GM12878 (cell line): ENCODE measurements around the gene ASCC1.

Experiments
- CTCF ChIP-seq, 3 experiments: IDR thresholded peaks in 2 of 3; conservative IDR thresholded peaks in 1 of 3; 2 replicates each; pipeline ENCODE4 v1.5.1; 2011; ENCODE audit warnings: low read depth in 3 of 3, low read length in 3 of 3, mild to moderate bottlenecking in 3 of 3, control low read depth in 2 of 3, moderate library complexity in 2 of 3, inconsistent platforms in 1 of 3, mixed read lengths in 1 of 3; ENCODE audit not compliant: control insufficient read depth in 2 of 3, insufficient read depth in 1 of 3; ENCODE audit errors: extremely low read depth in 1 of 3
- EP300 ChIP-seq, 2 experiments: fragments of 150-350 bp in 1 of 2; IDR thresholded peaks; 2 replicates each; pipeline ENCODE4 v1.6.1; 2011 to 2012; ENCODE audit warnings: low read depth in 2 of 2, low read length in 2 of 2, borderline replicate concordance in 1 of 2, improper control_type of control experiment in 1 of 2, inconsistent platforms in 1 of 2; ENCODE audit not compliant: control insufficient read depth in 1 of 2
- PBX3 ChIP-seq: IDR thresholded peaks from 2 replicates; pipeline ENCODE4 v1.6.1; 2011; ENCODE audit warnings: mild to moderate bottlenecking, low read depth, low read length, moderate library complexity; ENCODE audit not compliant: insufficient replicate concordance
- POLR2AphosphoS5 ChIP-seq: IDR thresholded peaks from 2 replicates; pipeline ENCODE4 v1.6.1; 2011; ENCODE audit warnings: mild to moderate bottlenecking, low read length, inconsistent platforms
- SIN3A ChIP-seq: IDR thresholded peaks from 2 replicates; pipeline ENCODE4 v1.6.1; 2012; ENCODE audit warnings: low read depth, low read length, improper control_type of control experiment
- SMAD1 ChIP-seq: fragments of 450-650 bp; IDR thresholded peaks from 2 replicates; pipeline ENCODE4 v1.6.1; 2018; ENCODE audit warnings: mild to moderate bottlenecking, low read depth; ENCODE audit not compliant: partially characterized antibody
- YBX1 ChIP-seq: fragments of 450-650 bp; IDR thresholded peaks from 2 replicates; pipeline ENCODE4 v1.6.1; 2016; ENCODE audit warnings: antibody characterized with exemption

- no peak for TF ChIP-seq CTCF (IDR thresholded peaks at IDR 0.05 in 2 of 3, conservative IDR thresholded peaks at IDR 0.05 in 1 of 3; ENCODE audit: control insufficient read depth in 2 of 3, extremely low read depth in 1 of 3, insufficient read depth in 1 of 3, low read depth in 3 of 3, low read length in 3 of 3)
- no peak for TF ChIP-seq SIN3A
- TF ChIP-seq POLR2AphosphoS5 = no peak
- no peak for TF ChIP-seq SMAD1
- no peak for TF ChIP-seq PBX3
- TF ChIP-seq YBX1 = no peak
- no peak for TF ChIP-seq EP300 (IDR thresholded peaks at IDR 0.05; ENCODE audit: borderline replicate concordance in 1 of 2, control insufficient read depth in 1 of 2, low read depth in 2 of 2, low read length in 2 of 2)
Measured at GRCh38 chr10:72090326-72090725, 125.8 kb downstream of the ASCC1 start.
